HUES6 (cell line): ENCODE measurements around the gene REG1B.

Experiments
- H3K27ac ChIP-seq: 2 replicates; pipeline ENCODE4 v1.7.0; 2013; ENCODE audit warnings: low read depth, mild to moderate bottlenecking, low read length, inconsistent platforms
- H3K27me3 ChIP-seq: 2 replicates; pipeline ENCODE4 v1.6.1; 2013; ENCODE audit warnings: low read length; ENCODE audit not compliant: control insufficient read depth, insufficient read depth
- H3K36me3 ChIP-seq: 2 replicates; pipeline ENCODE4 v1.6.1; 2013; ENCODE audit warnings: low read length; ENCODE audit not compliant: control insufficient read depth, insufficient read depth
- H3K4me1 ChIP-seq: 2 replicates; pipeline ENCODE4 v1.6.1; 2013; ENCODE audit warnings: low read length; ENCODE audit not compliant: control insufficient read depth, insufficient read depth
- H3K4me3 ChIP-seq: 2 replicates; pipeline ENCODE4 v1.5.1; 2013; ENCODE audit warnings: low read depth, low read length
- H3K9ac ChIP-seq: one replicate; pipeline ENCODE4 v1.6.1; 2013; ENCODE audit warnings: mild to moderate bottlenecking, low read length
- H3K9me3 ChIP-seq: 2 replicates; pipeline ENCODE4 v1.6.1; 2013; ENCODE audit warnings: low read depth, low read length; ENCODE audit not compliant: control insufficient read depth, insufficient read depth

Gene REG1B

GRCh38 chr2:79114797-79115494, 27.2 kb upstream of the REG1B start:
- Histone ChIP-seq H3K4me1 (no peaks in the 10 kb centered on the region), H3K27me3 (no peaks in the 10 kb centered on the region), H3K4me3 (no peak overlapping the region), H3K36me3 (no peaks in the 10 kb centered on the region), H3K27ac (no peak overlapping the region), H3K9ac (no peak overlapping the region), H3K9me3 (no peaks in the 10 kb centered on the region)

- Histone ChIP-seq H3K9ac (no peak overlapping the region), H3K27ac (no peak overlapping the region), H3K36me3 (no peaks in the 10 kb centered on the region), H3K9me3 (no peaks in the 10 kb centered on the region), H3K4me1 (no peaks in the 10 kb centered on the region), H3K27me3 (no peaks in the 10 kb centered on the region), H3K4me3 (no peak overlapping the region)
These were observed 24.5 kb upstream of the REG1B start for GRCh38 chr2:79112269-79112668.

- Histone ChIP-seq H3K27me3 (no peaks in the 10 kb centered on the region), H3K4me1 (no peaks in the 10 kb centered on the region), H3K36me3 (no peaks in the 10 kb centered on the region), H3K4me3 (no peak overlapping the region), H3K9me3 (peaks cover 8% of the 10 kb centered on the region; the same call in 1 of the 2 replicates), H3K27ac (no peak overlapping the region), H3K9ac (no peak overlapping the region)
These were observed 17.5 kb upstream of the REG1B start for GRCh38 chr2:79105259-79105658.

- no peaks in the 10 kb centered on the region for H3K36me3 ChIP-seq
- no peak overlapping the region for H3K9ac ChIP-seq
- peaks cover 8% of the 10 kb centered on the region; the same call in 1 of the 2 replicates for H3K9me3 ChIP-seq
- no peak overlapping the region for H3K4me3 ChIP-seq
- no peak overlapping the region for H3K27ac ChIP-seq
- H3K27me3 ChIP-seq = no peaks in the 10 kb centered on the region
- no peaks in the 10 kb centered on the region for H3K4me1 ChIP-seq
These were observed 15.4 kb upstream of the REG1B start for GRCh38 chr2:79103214-79103613.

GRCh38 chr2:79101024-79101423, 13.2 kb upstream of the REG1B start:
- Histone ChIP-seq H3K27ac (no peak overlapping the region), H3K9me3 (peaks cover 8% of the 10 kb centered on the region; the same call in 1 of the 2 replicates), H3K36me3 (no peaks in the 10 kb centered on the region), H3K27me3 (no peaks in the 10 kb centered on the region), H3K4me1 (no peaks in the 10 kb centered on the region), H3K4me3 (no peak overlapping the region), H3K9ac (no peak overlapping the region)

- no peak overlapping the region for H3K4me3 ChIP-seq
- no peak overlapping the region for H3K27ac ChIP-seq
- peaks cover 8% of the 10 kb centered on the region; the same call in 1 of the 2 replicates for H3K9me3 ChIP-seq
- no peak overlapping the region for H3K9ac ChIP-seq
- H3K27me3 ChIP-seq = no peaks in the 10 kb centered on the region
- no peaks in the 10 kb centered on the region for H3K4me1 ChIP-seq
- no peaks in the 10 kb centered on the region for H3K36me3 ChIP-seq
These were observed 12.5 kb upstream of the REG1B start for GRCh38 chr2:79100285-79100684.

- Histone ChIP-seq H3K36me3 (no peaks in the 10 kb centered on the region), H3K9me3 (peaks cover 8% of the 10 kb centered on the region; the same call in 1 of the 2 replicates), H3K27me3 (no peaks in the 10 kb centered on the region), H3K4me3 (no peak overlapping the region), H3K27ac (no peak overlapping the region), H3K9ac (no peak overlapping the region), H3K4me1 (no peaks in the 10 kb centered on the region)
These were observed 11.4 kb upstream of the REG1B start for GRCh38 chr2:79099140-79099686.

- Histone ChIP-seq H3K4me1 (no peaks in the 10 kb centered on the region), H3K9me3 (peaks cover 8% of the 10 kb centered on the region; the same call in 1 of the 2 replicates), H3K27me3 (no peaks in the 10 kb centered on the region), H3K36me3 (no peaks in the 10 kb centered on the region), H3K9ac (no peak overlapping the region), H3K27ac (no peak overlapping the region), H3K4me3 (no peak overlapping the region)
These were observed 10.1 kb upstream of the REG1B start for GRCh38 chr2:79097843-79098242.

- H3K36me3 ChIP-seq = no peaks in the 10 kb centered on the region
- H3K4me1 ChIP-seq = no peaks in the 10 kb centered on the region
- no peak overlapping the region for H3K9ac ChIP-seq
- no peak overlapping the region for H3K4me3 ChIP-seq
- no peak overlapping the region for H3K27ac ChIP-seq
- no peaks in the 10 kb centered on the region for H3K27me3 ChIP-seq
- H3K9me3 ChIP-seq = no peaks in the 10 kb centered on the region
These were observed 2.9 kb upstream of the REG1B start for GRCh38 chr2:79090693-79091092.

- H3K27ac ChIP-seq = no peak overlapping the region
- H3K36me3 ChIP-seq = no peaks in the 10 kb centered on the region
- no peak overlapping the region for H3K4me3 ChIP-seq
- H3K4me1 ChIP-seq = 0 out of 2 replicates have a peak, but pooled peaks cover 9% of the 10 kb centered on the region
- H3K27me3 ChIP-seq = no peaks in the 10 kb centered on the region
- no peak overlapping the region for H3K9ac ChIP-seq
- H3K9me3 ChIP-seq = no peaks in the 10 kb centered on the region
These were observed 1.5 kb downstream of the REG1B start for GRCh38 chr2:79086255-79086654.

- Histone ChIP-seq H3K9me3 (no peaks in the 10 kb centered on the region), H3K9ac (no peak overlapping the region), H3K27ac (no peak overlapping the region), H3K4me3 (no peak overlapping the region), H3K27me3 (no peaks in the 10 kb centered on the region), H3K4me1 (0 out of 2 replicates have a peak, but pooled peaks cover 9% of the 10 kb centered on the region), H3K36me3 (no peaks in the 10 kb centered on the region)
These were observed 2.4 kb downstream of the REG1B start for GRCh38 chr2:79085382-79085781.
